Lung (tissue), 12 donors: ENCODE data around the gene ATP6V0B. TPM values are rescaled to one million over a fixed set of nuclear protein-coding genes. Genes with fewer than 3 reads are reported as not detected.
A peak's percentile ranks its signal among the peaks of the same experiment; 100 is the strongest.

Experiments used
- ATAC-seq: fragments of 200-7000 bp; cut with Tn5 transposase; one replicate; pipeline ENCODE4 v1.9.1; 2020; ENCODE audit warnings: moderate number of reproducible peaks; ENCODE audit not compliant: insufficient read depth, low FRiP score
- DNase-seq, 3 donors: peaks; one replicate each; pipeline ENCODE4 v3.0.0-alpha.2; 2013 to 2017
- H3K27ac ChIP-seq, 2 donors: one replicate each; pipeline ENCODE4 v1.5.1; 2013; ENCODE audit warnings: mild to moderate bottlenecking in 2 of 2, moderate library complexity in 2 of 2, control low read depth in 1 of 2, inconsistent platforms in 1 of 2, low read depth in 1 of 2, low read length in 1 of 2
- H3K27me3 ChIP-seq, 3 donors: one replicate each; pipeline ENCODE4 v1.5.1; 2013; ENCODE audit warnings: low read length in 2 of 3; ENCODE audit not compliant: control insufficient read depth in 3 of 3, insufficient read depth in 3 of 3
- H3K36me3 ChIP-seq, 4 donors: one replicate each; pipeline ENCODE4 v1.5.1; 2013; ENCODE audit warnings: low read length in 4 of 4, mild to moderate bottlenecking in 1 of 4, moderate library complexity in 1 of 4; ENCODE audit not compliant: control insufficient read depth in 4 of 4, insufficient read depth in 4 of 4
- H3K4me1 ChIP-seq, 5 donors: one replicate each; pipeline ENCODE4 v1.5.1; 2013; ENCODE audit warnings: low read length in 5 of 5, mild to moderate bottlenecking in 2 of 5, moderate library complexity in 1 of 5; ENCODE audit not compliant: control insufficient read depth in 5 of 5, insufficient read depth in 5 of 5
- H3K4me3 ChIP-seq: one replicate; pipeline ENCODE4 v1.5.1; 2013; ENCODE audit warnings: mild to moderate bottlenecking, control low read depth, moderate library complexity
- H3K9ac ChIP-seq, 2 donors: one replicate each; pipeline ENCODE4 v1.5.1; 2013; ENCODE audit warnings: low read length in 2 of 2, control low read depth in 1 of 2; ENCODE audit not compliant: insufficient read depth in 1 of 2
- H3K9me3 ChIP-seq, 4 donors: one replicate each; pipeline ENCODE4 v1.5.1; 2013; ENCODE audit warnings: low read length in 3 of 4, mild to moderate bottlenecking in 1 of 4, moderate library complexity in 1 of 4; ENCODE audit not compliant: control insufficient read depth in 4 of 4, insufficient read depth in 3 of 4
- WGBS, 2 donors: extraction: QIAGEN DNeasy Blood & Tissue Kit; methylation state at CpG; one replicate each; pipeline ENCODE4 v1.1.7; 2013; 5-methylcytosine and 5-hydroxymethylcytosine counted together
- polyA plus RNA-seq, 2 donors: library from polyadenylated mRNA; stranded (reverse); fragments of 200-250 nt; gene quantifications; one replicate each; pipeline ENCODE4 v1.2.1, GENCODE V29; 2013
- total RNA-seq, 2 donors: library from RNA; depleted of rRNA in 1 of 2; stranded (reverse); fragments of >200 nt in 1 of 2; gene quantifications; one replicate each; pipeline ENCODE4 v1.2.1, GENCODE V29; 2014 to 2021
- TF ChIP-seq, protein P1 (sequence below): IDR thresholded peaks from 2 replicates; pipeline ENCODE4 v1.5.1; 2012; ENCODE audit warnings: mild to moderate bottlenecking; ENCODE audit errors: control extremely low read depth, extremely low read depth
- donor health status: control.
- donor health status: control.
- donor health status: Bipolar disorder and iron deficiency.
- donor health status: healthy.
- donor health status: DM: yes; HTN: yes; CAD: no.

The ATP6V0B gene
- total and polyA plus RNA-seq, 4 donors, result 71.2 to 484 (median 283) TPM

DNA sequence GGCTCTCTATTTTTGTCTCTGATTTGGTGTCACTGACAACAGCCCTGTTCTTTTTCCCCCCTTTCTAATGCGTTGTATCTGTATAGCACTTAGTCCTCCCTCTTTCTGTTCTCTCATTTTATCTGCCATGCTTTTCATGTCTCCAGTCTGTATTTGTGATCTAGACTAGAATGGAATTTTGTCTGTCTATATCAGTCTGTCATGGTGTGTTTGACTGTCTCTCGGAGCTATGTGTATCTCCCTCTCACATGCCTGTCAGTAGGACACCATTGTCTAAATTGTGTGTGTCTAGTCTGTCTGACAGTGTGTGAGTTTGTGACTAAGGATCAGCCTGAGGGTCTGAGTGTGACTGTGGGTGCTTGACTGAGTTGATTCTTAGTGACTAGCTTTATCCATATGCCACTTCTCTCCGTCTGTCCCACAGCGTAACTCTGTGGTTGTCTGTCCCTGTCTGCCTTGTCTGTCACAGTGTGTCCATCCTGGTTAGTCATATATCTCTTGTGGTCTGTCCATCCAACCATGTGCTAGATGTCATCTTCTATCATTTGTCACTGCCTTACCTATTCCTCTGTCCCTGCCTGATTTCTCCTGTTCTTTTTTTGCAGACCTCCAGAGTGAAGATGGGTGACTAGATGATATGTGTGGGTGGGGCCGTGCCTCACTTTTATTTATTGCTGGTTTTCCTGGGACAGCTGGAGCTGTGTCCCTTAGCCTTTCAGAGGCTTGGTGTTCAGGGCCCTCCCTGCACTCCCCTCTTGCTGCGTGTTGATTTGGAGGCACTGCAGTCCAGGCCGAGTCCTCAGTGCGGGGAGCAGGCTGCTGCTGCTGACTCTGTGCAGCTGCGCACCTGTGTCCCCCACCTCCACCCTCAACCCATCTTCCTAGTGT is 2.9 kb downstream of the ATP6V0B start:
- DNase-seq (no peak), ATAC-seq (no peak)
- peaks cover 0 to 37% (median 19%) of the 10 kb centered on the region in 5 donors for H3K4me1 ChIP-seq
- H3K4me3 ChIP-seq, result no peak overlapping the region
- 83 to 86% methylated on average over 9 of the region's 9 CpGs for WGBS, 2 donors
- no peaks in the 10 kb centered on the region for H3K9me3 ChIP-seq
- H3K27me3 ChIP-seq, result no peaks in the 10 kb centered on the region
- H3K36me3 ChIP-seq, result peaks cover 0 to 16% (median 13%) of the 10 kb centered on the region in 4 donors
- H3K9ac ChIP-seq, result no peak overlapping the region
- no peak overlapping the region for H3K27ac ChIP-seq
- TF ChIP-seq, protein P1, sequence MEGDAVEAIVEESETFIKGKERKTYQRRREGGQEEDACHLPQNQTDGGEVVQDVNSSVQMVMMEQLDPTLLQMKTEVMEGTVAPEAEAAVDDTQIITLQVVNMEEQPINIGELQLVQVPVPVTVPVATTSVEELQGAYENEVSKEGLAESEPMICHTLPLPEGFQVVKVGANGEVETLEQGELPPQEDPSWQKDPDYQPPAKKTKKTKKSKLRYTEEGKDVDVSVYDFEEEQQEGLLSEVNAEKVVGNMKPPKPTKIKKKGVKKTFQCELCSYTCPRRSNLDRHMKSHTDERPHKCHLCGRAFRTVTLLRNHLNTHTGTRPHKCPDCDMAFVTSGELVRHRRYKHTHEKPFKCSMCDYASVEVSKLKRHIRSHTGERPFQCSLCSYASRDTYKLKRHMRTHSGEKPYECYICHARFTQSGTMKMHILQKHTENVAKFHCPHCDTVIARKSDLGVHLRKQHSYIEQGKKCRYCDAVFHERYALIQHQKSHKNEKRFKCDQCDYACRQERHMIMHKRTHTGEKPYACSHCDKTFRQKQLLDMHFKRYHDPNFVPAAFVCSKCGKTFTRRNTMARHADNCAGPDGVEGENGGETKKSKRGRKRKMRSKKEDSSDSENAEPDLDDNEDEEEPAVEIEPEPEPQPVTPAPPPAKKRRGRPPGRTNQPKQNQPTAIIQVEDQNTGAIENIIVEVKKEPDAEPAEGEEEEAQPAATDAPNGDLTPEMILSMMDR, result no peak

GRCh38 chr1:43978264-43978550 is 3.4 kb downstream of the ATP6V0B start:
- WGBS, 2 donors, result 53 to 68% methylated on average over 5 of the region's 5 CpGs
- no peak overlapping the region for H3K27ac ChIP-seq
- H3K4me3 ChIP-seq, result no peak overlapping the region
- ATAC-seq (no peak), DNase-seq (no peak)
- H3K27me3 ChIP-seq, result no peaks in the 10 kb centered on the region
- TF ChIP-seq, protein P1, result no peak
- H3K9me3 ChIP-seq, result no peaks in the 10 kb centered on the region
- no peak overlapping the region for H3K9ac ChIP-seq
- peaks cover 0 to 17% (median 13%) of the 10 kb centered on the region in 4 donors for H3K36me3 ChIP-seq
- H3K4me1 ChIP-seq, result peaks cover 0 to 37% (median 19%) of the 10 kb centered on the region in 5 donors

- Histone ChIP-seq H3K9me3 (no peaks in the 10 kb centered on the region), H3K27ac (peak within 1 kb of the TSS; percentile 42 to 59), H3K9ac (no peak within 1 kb of the TSS), H3K4me1 (peaks cover 0 to 37% (median 19%) of the 10 kb centered on the region in 5 donors), H3K27me3 (no peaks in the 10 kb centered on the region), H3K4me3 (peak within 1 kb of the TSS; percentile 42), H3K36me3 (peaks cover 0 to 17% (median 13%) of the 10 kb centered on the region in 4 donors)
- WGBS, 2 donors, result 6 to 9% methylated on average over 35 to 54 of the region's 54 CpGs
- TF ChIP-seq, protein P1, result no peak
- DNase-seq (peak; percentile 30 to 59 (median 36)), ATAC-seq (no peak)
Measured at GRCh38 chr1:43978551-43979260, 3.9 kb downstream of the ATP6V0B start, which contains the start of gene B4GALT2. TSS of gene B4GALT2 (plus strand) at chr1:43979210. CDS start at chr1:43981161, 1,951 bp downstream.
